ENCODE measurements around the gene HDAC11.
A peak's percentile ranks its signal among the peaks of the same experiment; 100 is the strongest.
"Not testable (repeated sequence)": the region's sequence is repeated elsewhere in the genome, so short reads cannot be mapped to it uniquely, and the experiment has no call there.

Gene HDAC11

GRCh38 chr3:13479582-13480339 lies at the start of gene HDAC11:
HDAC11 (plus strand) TSS chr3:13480306; CDS start chr3:13480348, 42 bp downstream.
- DNase-seq, result peak; percentile 60

GRCh38 chr3:13430411-13430875 lies 49.7 kb upstream of the HDAC11 start:
- DNase-seq, result not testable (repeated sequence)

- no peak for DNase-seq
Measured at GRCh38 chr3:13432093-13432492, 48.0 kb upstream of the HDAC11 start.

GRCh38 chr3:13433912-13434311 lies 46.2 kb upstream of the HDAC11 start:
- DNase-seq, result no peak

- not testable (repeated sequence) for DNase-seq
Measured at GRCh38 chr3:13436213-13436612, 43.9 kb upstream of the HDAC11 start.

- no peak for DNase-seq
Measured at GRCh38 chr3:13440204-13440817, 39.8 kb upstream of the HDAC11 start.

- not testable (repeated sequence) for DNase-seq
Measured at GRCh38 chr3:13442882-13443281, 37.2 kb upstream of the HDAC11 start.

GRCh38 chr3:13451301-13451673 lies 28.8 kb upstream of the HDAC11 start:
- no peak for DNase-seq

- DNase-seq, result no peak
Measured at GRCh38 chr3:13452490-13453335, 27.4 kb upstream of the HDAC11 start.

- no peak for DNase-seq
Measured at GRCh38 chr3:13455644-13456043, 24.5 kb upstream of the HDAC11 start.

- DNase-seq, result no peak
Measured at GRCh38 chr3:13457593-13457992, 22.5 kb upstream of the HDAC11 start.

- DNase-seq, result no peak
Measured at GRCh38 chr3:13459605-13460340, 20.3 kb upstream of the HDAC11 start.

- DNase-seq, result no peak
Measured at GRCh38 chr3:13460341-13460736, 19.8 kb upstream of the HDAC11 start.

- DNase-seq, result no peak
Measured at GRCh38 chr3:13461169-13462124, 18.7 kb upstream of the HDAC11 start.

GRCh38 chr3:13462125-13462629 lies 17.9 kb upstream of the HDAC11 start:
- no peak for DNase-seq

GRCh38 chr3:13462822-13463221 lies 17.3 kb upstream of the HDAC11 start:
- DNase-seq, result no peak

- no peak for DNase-seq
Measured at GRCh38 chr3:13463618-13464400, 16.3 kb upstream of the HDAC11 start.

GRCh38 chr3:13465236-13465873 lies 14.8 kb upstream of the HDAC11 start:
- no peak for DNase-seq

- no peak for DNase-seq
Measured at GRCh38 chr3:13466781-13467180, 13.3 kb upstream of the HDAC11 start.

Measured in SIG-M5 (cell line).